LHCN-M2 (cell line): ENCODE results near the gene FUT2. TPM values are rescaled to one million over a fixed set of nuclear protein-coding genes. Genes with fewer than 3 reads are reported as not detected.

Experiments used
- DNase-seq: peaks from one replicate; pipeline ENCODE4 v3.0.0-alpha.2; 2012; ENCODE audit warnings: low read depth
- total RNA-seq: library from RNA; depleted of rRNA; stranded (reverse); fragments of >200 nt; gene quantifications from 2 replicates; pipeline ENCODE4 v1.2.3, GENCODE V29; 2014

The FUT2 gene
- total RNA-seq, 1 experiment from 2014 or later = not detected

- DNase-seq = peak; percentile 95
These were observed 29.3 kb downstream of the FUT2 start for GRCh38 chr19:48724796-48725753.

GRCh38 chr19:48726556-48726955 is 30.8 kb downstream of the FUT2 start:
- no peak for DNase-seq

GRCh38 chr19:48728911-48729664 is 33.3 kb downstream of the FUT2 start:
- no peak for DNase-seq

- DNase-seq = no peak
These were observed 35.7 kb downstream of the FUT2 start for GRCh38 chr19:48731452-48731851.

- DNase-seq = no peak
These were observed 38.9 kb downstream of the FUT2 start for GRCh38 chr19:48734625-48735024.

- no peak for DNase-seq
These were observed 39.4 kb downstream of the FUT2 start for GRCh38 chr19:48735031-48735615.

- no peak for DNase-seq
These were observed 41.7 kb downstream of the FUT2 start for GRCh38 chr19:48737360-48737998.

- peak; percentile 60 for DNase-seq
These were observed 43.0 kb downstream of the FUT2 start for GRCh38 chr19:48738557-48739403.

- no peak for DNase-seq
These were observed 43.8 kb downstream of the FUT2 start for GRCh38 chr19:48739404-48740163.

- no peak for DNase-seq
These were observed 44.6 kb downstream of the FUT2 start, which contains the start of gene RASIP1 for GRCh38 chr19:48740164-48740972. Gene RASIP1 (minus strand): TSS chr19:48740610. CDS start chr19:48740282, 328 bp downstream.

GRCh38 chr19:48741129-48741999 is 45.6 kb downstream of the FUT2 start:
- DNase-seq = no peak

GRCh38 chr19:48742096-48742495 is 46.3 kb downstream of the FUT2 start:
- no peak for DNase-seq

GRCh38 chr19:48745208-48745995 is 49.6 kb downstream of the FUT2 start:
- DNase-seq = peak; percentile 50

GRCh38 chr19:48746110-48746509 is 50.3 kb downstream of the FUT2 start:
- no peak for DNase-seq

- DNase-seq = peak; percentile 68
These were observed 51.2 kb downstream of the FUT2 start, which contains the start of gene IZUMO1 for GRCh38 chr19:48746738-48747575. Gene IZUMO1 (minus strand): TSS chr19:48746909. CDS start chr19:48745859, 1,050 bp downstream.

- no peak for DNase-seq
These were observed 53.9 kb downstream of the FUT2 start for GRCh38 chr19:48749571-48750198.
